GM21529 (cell line): ENCODE results near the gene DMD.
"Not testable (repeated sequence)": the region's sequence is repeated elsewhere in the genome, so short reads cannot be mapped to it uniquely, and the experiment has no call there.

ENCODE experiments used
- ATAC-seq: cut with Tn5 transposase; IDR thresholded peaks from one replicate; pipeline ENCODE4 v1.9.1; 2021; ENCODE audit not compliant: unreplicated experiment

DMD gene

DNA sequence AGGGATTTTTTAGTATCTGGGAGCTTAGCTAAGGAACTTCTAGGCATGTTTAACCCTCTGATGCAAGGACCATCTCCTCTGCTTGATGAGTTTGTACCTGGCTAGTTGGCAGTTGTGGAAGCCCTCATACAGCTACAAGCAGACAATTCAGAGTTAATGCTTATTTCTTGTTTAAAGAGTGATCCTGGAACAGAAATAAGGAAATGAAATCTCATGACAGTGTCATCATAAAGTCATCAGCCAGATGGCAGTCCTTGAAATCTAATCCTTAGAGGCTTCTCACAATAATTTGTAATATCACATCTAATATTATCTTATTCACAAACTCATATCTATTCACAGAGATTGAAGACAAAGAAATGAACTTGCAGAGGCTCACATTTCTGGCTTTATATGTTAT lies 1557.9 kb downstream of the DMD start:
- no peak for ATAC-seq

DNA sequence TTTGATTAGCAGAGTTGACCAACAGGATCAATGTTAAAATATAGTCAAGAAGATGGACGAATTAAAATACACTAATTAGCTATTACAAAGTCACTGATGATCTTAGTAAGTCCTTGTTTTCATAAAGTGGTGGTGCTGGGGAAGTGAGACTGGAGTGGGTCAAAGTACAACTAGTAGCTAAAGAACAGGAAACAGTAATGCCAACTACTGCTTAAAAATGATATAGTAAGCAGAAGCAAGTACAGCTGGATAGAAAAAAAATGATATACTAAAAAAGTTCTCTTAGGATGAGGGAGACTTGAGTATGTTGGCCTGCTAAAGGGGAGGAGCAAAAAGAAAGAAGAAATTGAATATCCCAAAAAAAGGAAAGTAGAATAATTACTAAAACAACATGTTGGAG lies 1558.7 kb downstream of the DMD start:
- ATAC-seq, result no peak

DNA sequence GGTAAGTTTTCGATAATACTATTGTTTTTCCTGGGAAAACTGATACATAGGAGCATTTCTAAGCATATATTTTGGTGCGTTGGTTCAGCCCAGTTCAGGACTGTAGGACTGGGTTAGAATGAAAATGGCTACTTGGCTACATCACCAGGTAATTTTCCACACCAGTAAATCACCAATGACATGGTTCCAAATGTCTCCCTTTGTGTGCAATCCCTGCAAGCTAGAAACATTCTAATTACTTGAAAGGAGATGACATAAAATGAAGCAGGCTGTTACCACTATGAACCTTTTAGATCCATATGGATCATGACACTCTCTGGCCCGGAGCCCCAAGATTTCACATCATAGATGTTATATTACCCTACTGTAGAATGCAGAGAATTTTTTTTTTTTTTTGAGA lies 1562.1 kb downstream of the DMD start:
- ATAC-seq, result no peak

DNA sequence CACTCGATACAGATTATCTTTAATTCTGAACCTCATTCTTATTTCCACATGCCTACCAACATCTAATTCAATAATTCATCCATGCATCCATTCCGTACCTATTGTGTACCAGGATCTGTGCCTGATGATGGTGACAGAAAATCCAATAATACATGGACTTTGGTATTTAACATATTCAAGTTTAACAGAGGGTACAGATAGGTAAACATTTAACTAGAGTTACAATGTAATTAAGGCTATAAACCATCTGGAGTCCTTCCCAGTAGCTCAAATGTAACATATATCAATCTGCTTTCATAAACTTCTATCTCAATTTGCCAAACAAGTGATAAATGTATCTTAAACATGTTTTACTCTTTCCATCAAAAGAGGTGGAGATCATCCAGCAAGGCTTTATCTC lies 1578.0 kb downstream of the DMD start:
- ATAC-seq, result no peak

DNA sequence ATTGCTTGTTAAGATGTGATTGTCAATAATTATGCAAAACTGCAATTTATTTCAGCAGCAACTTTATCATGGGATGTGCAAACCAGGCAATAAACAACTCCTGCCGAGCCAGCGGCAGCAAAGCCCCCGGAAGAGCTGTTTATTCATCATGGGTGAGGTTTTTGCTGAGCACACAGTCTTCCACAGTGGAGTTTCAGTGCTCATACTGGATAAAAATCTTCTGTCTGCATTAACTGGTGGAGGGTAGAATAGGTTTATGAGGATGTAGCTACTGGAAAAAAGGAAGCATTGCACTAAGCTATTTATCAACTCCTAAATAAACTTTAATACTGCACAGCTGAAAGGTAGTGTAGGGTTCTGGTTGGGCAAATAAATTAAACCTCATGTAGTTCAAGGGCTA lies 1582.2 kb downstream of the DMD start:
- ATAC-seq, result no peak

DNA sequence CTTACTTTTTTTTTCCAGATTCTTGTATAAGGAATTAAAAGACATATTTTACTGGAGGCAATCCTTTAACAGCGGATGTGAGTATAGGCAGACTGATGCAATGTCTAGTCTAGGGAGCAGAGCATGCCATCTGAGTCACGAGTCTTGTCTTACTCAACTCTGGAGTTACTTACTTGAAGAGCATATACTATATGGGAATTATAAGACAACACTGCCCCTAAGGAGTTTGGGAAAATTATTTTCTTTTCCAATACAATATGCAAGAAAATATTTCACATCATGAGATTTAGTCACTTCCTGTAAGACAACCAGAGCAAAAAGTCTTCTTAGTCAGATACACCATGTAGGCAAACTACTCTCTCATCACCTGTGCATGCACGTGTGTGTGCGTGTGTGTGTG lies 1602.2 kb downstream of the DMD start:
- no peak for ATAC-seq

DNA sequence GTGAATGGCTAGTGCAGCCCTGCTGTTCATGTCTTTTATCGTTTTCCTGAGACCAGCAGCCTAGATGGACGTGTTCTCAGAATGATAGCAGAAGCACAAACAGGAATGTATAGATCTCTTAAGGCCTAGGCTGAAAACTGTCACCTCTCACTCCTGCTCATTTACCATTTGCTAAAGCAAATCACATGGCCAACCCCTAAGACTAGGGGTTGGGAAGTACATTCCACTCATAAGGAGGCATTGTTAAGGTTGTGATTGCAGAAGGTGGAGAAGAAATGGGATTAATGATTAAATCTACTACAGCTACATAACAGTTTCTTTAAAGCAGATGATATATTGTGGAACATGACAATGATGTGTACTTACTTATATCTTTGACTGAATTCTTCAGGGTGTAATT lies 1602.7 kb downstream of the DMD start:
- ATAC-seq, result no peak

DNA sequence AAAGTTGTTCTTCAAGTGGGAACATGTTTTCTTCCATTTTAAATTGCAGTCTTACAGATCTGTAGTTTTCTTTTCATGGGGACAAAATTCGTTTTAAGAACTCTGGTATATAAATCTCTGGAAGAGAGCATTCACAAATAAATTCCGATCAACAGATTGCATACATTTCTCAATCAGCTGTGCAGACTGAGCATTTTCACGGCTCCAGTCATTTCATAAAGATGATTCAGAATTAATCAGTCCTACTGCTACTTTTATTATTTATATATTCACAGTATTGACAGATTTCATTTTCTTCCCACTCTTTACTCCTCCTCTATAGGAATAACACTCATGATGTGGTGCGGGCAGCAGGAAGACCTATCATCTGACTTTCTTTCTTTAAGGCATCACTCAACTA lies 1604.6 kb downstream of the DMD start:
- no peak for ATAC-seq

DNA sequence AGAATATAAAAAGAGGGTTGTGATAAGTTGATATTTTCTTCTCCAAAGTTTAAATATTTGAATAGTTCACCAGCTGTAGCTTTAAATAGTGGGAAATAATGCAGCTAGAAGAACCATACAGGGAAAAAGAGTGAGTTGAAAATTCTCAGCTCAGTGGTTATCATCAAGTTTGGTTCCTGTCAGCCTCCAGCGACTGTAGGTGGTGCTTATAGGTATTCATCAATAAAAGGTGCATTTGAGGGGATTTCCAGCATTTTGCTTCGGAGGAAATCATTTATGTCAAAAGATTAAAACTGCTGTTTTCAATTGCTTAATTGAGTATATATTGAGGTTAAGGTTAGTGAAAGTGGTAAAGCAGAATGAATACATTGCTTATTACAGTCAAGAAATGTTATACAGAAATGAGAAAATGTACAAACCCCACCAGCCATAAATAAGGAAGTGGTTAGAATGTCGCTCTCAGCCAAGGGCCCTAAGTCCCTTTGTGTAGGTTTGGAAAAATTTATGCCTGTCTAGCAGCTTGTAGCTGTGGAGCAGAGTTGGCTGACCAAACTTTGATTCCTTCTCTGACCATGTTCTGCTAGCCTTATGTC lies 1606.6 kb downstream of the DMD start:
- peak; percentile 78 for ATAC-seq

DNA sequence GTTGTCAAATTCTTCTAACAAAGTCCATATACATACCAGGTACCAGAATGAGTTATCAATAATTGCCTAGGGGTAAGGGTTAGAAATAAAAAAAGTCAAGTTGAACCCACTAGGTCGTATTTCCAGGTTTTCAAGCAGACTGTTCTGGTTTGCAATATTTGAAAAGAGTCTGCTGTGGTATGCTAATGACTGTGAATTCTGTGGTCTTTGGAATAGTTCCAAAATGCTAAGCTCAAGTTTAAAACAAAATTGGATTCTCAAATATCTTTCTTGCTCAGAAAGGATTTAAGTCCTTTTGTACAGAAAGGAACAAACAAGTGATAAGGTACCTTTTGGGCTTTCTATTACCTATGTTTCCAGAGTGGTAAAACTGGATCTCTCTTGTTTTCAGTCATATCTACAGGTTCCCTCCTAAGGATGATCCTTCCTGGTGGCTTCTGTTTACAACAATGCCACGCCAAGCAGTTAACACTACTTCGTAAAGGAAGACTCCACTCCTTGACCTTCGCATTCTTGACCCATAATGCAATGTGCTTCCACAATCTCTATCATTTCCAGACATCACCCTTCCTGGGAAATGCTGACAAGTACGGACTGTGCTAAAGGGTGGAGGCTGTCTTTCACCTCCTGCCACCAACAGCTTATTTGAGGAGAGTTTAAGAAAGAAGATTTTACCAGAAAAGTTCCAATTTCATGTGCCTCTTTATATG lies 1607.8 kb downstream of the DMD start:
- ATAC-seq, result no peak

DNA sequence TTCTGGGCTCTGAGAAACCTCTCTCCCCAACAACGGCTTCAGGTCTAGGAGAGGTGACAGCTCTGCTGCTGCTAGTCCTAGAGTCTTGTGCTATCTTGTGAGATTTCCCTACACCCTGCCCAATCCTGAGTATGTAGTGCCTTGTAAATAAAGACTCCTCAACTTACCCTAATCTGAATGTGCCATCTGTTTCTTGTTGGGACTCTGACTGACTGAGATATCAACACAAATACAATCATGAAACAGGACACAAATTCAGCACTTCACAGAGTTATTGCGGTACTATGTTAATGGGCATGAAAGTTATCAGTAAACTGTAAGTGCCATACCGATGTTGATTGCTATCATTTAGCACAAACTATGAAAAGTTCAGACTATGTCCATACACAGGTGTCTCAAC lies 1610.5 kb downstream of the DMD start:
- no peak for ATAC-seq

DNA sequence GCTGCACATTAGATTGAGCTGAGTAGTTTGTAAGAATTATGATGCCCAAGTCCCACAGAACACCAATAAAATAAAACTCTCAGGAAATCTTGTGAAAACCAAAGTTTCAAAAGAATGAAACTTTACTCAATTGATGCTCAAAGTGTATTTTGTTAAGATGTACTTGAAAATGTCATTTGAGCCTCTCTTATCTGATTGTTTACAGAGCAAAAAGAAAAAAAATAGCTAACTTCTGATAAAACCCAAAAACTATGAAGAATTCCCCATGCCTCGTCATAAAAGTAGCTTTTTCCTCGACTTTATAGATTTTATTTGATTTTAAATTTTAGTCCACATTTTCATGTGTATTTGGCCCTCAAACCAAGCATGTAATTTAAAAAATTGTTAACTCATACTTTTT lies 1618.0 kb downstream of the DMD start:
- no peak for ATAC-seq

DNA sequence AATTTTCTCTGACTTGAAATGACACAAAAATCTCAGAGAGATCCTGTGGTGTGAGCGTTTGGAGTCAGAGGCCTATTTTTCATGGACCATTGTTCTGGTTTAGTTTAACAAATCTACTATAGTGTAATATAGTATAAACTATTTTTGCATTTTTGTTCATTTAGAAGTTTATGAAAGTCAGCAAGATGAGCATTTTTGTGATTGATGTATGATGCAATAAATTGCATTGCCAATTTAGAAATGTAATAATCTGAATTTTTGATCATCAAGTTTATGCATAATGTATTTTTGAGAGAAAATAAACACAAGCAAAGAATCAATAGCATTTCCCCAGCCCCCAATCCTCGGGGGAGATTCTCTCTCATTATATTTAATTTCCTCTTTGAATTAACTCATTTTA lies 1620.0 kb downstream of the DMD start:
- no peak for ATAC-seq

DNA sequence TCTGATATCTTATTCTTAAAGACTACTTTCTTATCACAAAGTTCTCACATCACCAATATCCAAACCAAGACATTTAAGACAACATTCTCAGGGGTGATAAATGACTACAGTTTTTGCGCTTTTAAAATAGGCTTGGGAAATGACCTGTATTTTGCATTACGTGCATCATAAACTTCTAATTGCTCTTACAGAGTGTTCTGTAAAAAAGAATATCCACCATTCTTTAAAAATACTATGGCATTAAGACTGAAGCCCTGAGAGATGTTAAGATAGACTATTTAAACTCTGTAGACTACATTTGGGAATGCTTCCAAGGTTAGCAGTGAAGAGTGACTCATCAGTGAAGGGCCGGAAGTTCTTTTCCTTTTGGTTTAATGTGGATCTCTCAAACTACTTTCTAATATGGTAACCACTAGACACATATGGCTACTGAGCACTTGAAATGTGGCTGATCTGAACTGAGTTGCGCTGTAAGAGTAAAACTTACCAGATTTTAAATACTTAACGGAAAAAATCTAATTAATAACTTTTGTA lies 1620.7 kb downstream of the DMD start:
- no peak for ATAC-seq

DNA sequence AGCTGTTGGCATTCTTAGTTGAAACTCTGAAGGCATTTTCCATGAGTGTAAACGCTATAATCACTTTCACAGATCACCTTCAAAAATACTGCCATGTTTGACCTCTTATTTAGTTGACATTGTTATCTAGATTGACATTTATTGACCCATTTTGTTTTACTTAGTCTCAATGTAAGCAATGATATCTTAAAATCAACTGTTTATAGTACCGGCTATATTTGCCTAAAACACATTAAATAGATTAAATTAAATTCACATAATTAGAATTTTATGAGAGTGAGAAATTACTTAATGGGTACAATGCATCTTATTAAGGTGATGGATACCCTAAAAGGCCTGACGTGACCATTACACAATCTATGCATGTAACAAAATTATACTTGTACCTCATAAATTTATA lies 1621.8 kb downstream of the DMD start:
- no peak for ATAC-seq

DNA sequence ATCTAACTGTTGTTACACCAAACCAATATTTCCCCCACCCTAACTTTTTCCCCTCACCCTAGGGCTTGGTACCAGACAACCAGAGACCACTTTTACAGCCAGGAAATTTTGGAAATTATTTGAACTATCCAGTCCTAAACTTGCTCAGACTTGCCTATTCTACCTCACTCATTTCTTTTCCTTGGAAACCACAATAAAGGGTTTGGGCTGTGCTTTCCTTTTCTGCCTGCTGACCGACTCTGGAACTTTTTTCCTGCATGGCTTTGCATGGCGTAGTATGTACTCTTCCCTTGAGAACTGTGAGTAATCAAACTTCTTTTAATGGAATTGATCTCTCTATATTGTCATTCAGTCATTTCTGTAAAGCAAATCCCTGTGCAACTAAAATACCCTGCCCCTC lies 1623.0 kb downstream of the DMD start:
- no peak for ATAC-seq

DNA sequence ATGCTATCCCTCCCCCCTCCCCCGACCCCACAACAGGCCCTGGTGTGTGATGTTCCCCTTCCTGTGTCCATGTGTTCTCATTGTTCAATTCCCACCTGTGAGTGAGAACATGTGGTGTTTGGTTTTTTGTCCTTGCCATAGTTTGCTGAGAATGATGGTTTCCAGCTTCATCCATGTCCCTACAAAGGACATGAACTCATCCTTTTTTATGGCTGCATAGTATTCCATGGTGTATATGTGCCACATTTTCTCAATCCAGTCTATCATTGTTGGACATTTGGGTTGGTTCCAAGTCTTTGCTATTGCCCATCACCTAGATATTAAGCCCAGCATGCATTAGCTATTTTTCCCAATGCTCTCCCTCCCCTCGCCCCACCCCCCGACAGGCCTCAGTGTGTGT lies 1627.5 kb downstream of the DMD start:
- not testable (repeated sequence) for ATAC-seq

DNA sequence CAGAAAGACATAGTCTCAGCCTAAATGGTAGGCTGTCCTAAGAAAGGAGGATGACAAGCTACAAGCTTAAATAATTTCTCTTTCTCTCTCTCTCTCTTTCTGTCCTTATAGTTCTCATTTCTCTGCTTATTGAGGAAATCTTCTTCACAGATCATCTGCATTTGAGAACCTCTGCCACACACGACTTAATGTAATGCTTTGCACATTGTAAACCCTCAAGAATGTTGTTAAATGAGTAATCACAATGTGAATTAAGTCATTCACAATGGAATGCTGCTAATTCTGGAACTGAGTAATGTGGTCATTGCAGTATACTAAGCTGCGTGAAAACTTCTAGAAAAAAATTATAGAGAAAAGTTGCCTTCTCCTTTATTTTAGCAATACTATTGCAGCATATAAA lies 1630.6 kb downstream of the DMD start:
- no peak for ATAC-seq

DNA sequence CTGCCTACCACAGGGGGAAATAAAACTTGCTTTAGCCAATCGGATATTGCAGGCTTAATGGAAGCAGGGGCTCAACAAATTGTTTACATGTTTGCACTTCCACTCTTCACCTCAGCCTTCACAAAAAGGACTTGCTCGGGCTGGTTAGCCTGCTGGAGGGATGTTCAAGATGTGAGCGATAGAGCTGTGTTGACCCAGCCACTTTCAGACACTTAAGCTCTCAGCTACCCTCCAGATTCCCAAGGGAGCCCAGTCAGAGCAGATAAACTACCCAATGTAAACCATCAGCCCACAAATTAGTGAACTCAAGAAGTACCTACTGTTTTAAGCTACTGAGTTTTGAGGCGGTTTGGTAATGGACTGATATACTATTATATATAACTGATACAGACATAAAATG lies 1631.1 kb downstream of the DMD start:
- ATAC-seq, result no peak

DNA sequence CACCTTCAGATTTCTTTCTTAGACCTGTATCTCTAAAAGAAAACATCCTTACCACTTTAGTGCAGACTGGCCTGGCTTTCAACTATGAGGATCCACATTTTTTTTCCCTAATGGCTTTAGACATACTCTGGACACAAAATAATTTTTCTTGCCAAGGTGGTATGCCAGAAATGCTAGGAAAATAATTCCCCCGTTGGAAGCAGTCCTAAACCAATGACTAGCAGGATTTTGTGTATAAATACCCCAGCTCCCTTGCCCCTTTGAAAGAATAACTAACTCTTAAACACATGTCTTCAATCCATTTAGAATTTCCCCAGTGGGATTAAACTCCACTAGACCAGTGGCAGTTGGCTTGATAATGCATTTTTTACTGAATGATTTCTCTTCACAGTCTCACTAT lies 1639.0 kb downstream of the DMD start:
- no peak for ATAC-seq

DNA sequence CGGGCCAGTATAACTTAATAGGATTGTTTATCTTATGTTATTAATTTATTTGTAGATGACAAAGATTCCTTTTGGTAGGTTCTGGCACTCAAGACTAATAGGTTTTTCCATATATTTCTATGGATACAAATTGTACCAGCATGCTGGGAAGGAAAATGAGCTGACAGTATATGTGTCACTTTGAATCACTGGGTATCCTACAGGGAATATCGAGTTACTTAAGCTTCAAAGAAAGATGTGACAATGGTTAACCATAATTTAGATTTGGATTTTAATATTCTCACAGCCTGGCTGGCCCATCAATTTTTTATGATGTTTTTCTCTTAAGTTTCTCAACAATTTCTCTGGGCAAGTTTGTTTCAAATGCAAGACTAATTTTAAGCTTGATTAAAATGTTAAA lies 1640.7 kb downstream of the DMD start:
- no peak for ATAC-seq

DNA sequence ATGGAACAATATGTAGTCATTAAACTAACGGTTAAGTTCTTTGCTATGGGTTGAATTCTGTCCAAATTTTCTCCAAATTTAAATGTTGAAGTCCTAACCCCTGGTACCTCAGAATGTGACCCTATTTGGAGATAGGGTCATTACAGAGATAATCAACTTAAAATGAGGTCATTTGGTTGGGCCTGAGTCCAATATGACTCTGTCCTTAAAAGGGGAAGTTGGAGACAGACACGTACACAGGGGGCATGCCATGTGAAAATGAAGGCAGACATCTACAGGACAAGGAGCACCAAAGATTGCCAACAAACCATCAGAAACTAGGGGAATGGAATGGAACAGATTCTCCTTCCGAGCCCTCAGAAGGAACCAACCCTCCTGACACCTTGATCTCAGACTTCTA lies 1647.6 kb downstream of the DMD start:
- ATAC-seq, result no peak

DNA sequence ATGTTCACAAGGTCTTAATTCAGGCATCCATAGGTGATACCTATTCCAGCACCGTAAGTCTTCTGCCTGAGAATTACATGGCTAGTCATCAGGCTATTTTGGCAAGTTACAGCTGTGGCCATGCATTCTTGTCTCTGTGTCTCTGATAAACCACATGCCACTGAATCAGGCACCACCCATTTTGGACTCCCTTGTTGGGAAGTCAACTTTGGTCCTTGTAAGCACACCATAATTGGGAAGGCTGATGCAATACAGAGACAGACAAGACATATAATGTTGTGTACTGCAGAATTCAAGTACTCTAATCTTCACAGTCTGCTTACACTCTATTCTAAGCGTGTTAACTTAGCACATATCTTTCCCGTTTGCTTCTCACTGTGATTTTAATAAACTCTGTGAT lies 1655.8 kb downstream of the DMD start:
- ATAC-seq, result no peak
